GM12878 (cell line): Measurements from ENCODE around the gene TXNDC16.

ENCODE experiments used
- RAD21 ChIP-seq: IDR thresholded peaks from 2 replicates; pipeline ENCODE4 v1.6.1; 2011; ENCODE audit warnings: mild to moderate bottlenecking, low read depth, low read length, moderate library complexity; ENCODE audit not compliant: insufficient read depth
- SMAD5 ChIP-seq: IDR thresholded peaks from 2 replicates; pipeline ENCODE4 v1.6.1; 2016; ENCODE audit warnings: antibody characterized with exemption, low read depth

DNA sequence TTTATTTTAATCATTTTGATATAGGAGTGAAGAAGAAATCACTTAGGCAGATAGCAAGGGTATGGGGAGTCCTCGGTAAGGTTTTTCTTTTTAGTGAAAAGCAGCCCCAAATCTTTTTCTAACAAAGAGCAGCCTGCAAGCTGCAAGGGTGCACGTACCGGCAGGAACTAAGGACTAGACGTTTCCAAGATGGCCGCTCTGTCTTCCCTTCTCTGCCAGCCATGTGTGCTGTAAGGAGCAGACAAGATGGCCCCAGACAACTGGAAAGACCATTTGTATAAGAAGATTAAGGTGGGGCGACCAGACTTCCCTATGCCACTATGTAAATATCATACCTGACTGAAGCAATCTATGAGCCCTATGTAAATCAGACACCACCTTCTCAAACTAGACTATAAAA, 79.6 kb downstream of the TXNDC16 start:
- TF ChIP-seq SMAD5 (no peak), RAD21 (no peak)
